Uterus (tissue), 4 donors: ENCODE results near the gene CACNA1C. TPM values are rescaled to one million over a fixed set of nuclear protein-coding genes. Genes with fewer than 3 reads are reported as not detected.

Experiments used
- DNase-seq, 2 donors: peaks; one replicate each; pipeline ENCODE4 v3.0.0-alpha.2; 2019 to 2020
- H3K27ac ChIP-seq, 2 donors: fragments of 200-600 bp; sonication (generic); 1 replicate in 1 of 2; 2 replicates in 1 of 2; pipeline ENCODE4 v1.5.1; 2016 to 2018
- H3K27me3 ChIP-seq, 2 donors: fragments of 200-600 bp; sonication (generic); one replicate each; pipeline ENCODE4 v1.5.1; 2018 to 2019; ENCODE audit warnings: control low read depth in 1 of 2
- H3K36me3 ChIP-seq, 2 donors: fragments of 200-600 bp; sonication (generic); one replicate each; pipeline ENCODE4 v1.5.1; 2019; ENCODE audit warnings: control low read depth in 1 of 2
- H3K4me1 ChIP-seq, 2 donors: fragments of 200-600 bp; sonication (generic); one replicate each; pipeline ENCODE4 v1.5.1; 2018 to 2019; ENCODE audit warnings: control low read depth in 1 of 2
- H3K4me3 ChIP-seq, 2 donors: fragments of 200-600 bp; sonication (generic); 1 replicate in 1 of 2; 2 replicates in 1 of 2; pipeline ENCODE4 v1.5.1; 2018 to 2019; ENCODE audit warnings: mild to moderate bottlenecking in 1 of 2
- H3K9me3 ChIP-seq, 2 donors: fragments of 200-600 bp; sonication (generic); one replicate each; pipeline ENCODE4 v1.5.1; 2019; ENCODE audit warnings: control low read depth in 1 of 2
- CTCF ChIP-seq, 4 experiments: fragments of 200-600 bp in 2 of 4; fragments of 450-650 bp in 2 of 4; sonication (generic) in 2 of 4; IDR thresholded peaks; one replicate each; pipeline ENCODE4 v1.5.1; 2016 to 2019; ENCODE audit warnings: antibody characterized with exemption in 4 of 4, mild to moderate bottlenecking in 2 of 4, moderate library complexity in 1 of 4
- POLR2A ChIP-seq, 2 donors: fragments of 450-650 bp; IDR thresholded peaks; one replicate each; pipeline ENCODE4 v1.6.1; 2016; ENCODE audit warnings: antibody characterized with exemption in 2 of 2, mild to moderate bottlenecking in 1 of 2, moderate library complexity in 1 of 2
- intact Hi-C: fragments of 100-400 bp; cut with DNase I; formaldehyde crosslinking; loops from one replicate; pipeline ENCODE4 v1.15.1; 2023; ENCODE audit warnings: low total_unique reads
- total RNA-seq, 4 donors: library from RNA; depleted of rRNA in 3 of 4; stranded (reverse); fragments of >200 nt in 3 of 4; gene quantifications; one replicate each; pipeline versions ENCODE4 v1.1.0 to v1.2.4, GENCODE V29; 2014 to 2023
- donor health status: DM: yes; HTN: yes; CAD: no.

CACNA1C gene
- total RNA-seq, 4 donors from 2014 or later = 15.9 to 121 (median 32.1) TPM

GRCh38 chr12:2294651-2295475, 242.1 kb downstream of the CACNA1C start:
- Histone ChIP-seq H3K4me3 (no peak overlapping the region), H3K4me1 (no peaks in the 10 kb centered on the region), H3K27me3 (no peaks in the 10 kb centered on the region), H3K9me3 (no peaks in the 10 kb centered on the region), H3K27ac (no peak overlapping the region), H3K36me3 (no peaks in the 10 kb centered on the region)
- TF ChIP-seq POLR2A (IDR thresholded peaks at IDR 0.05) = no peak
- TF ChIP-seq CTCF (IDR thresholded peaks at IDR 0.05) = no peak
- intact Hi-C loops = no loop called here
- peak; percentile 62 to 68 for DNase-seq

- intact Hi-C loops = no loop called here
- no peak for DNase-seq
- no peaks in the 10 kb centered on the region for H3K9me3 ChIP-seq
- no peak for TF ChIP-seq CTCF (IDR thresholded peaks at IDR 0.05)
- no peak for TF ChIP-seq POLR2A (IDR thresholded peaks at IDR 0.05)
- H3K27me3 ChIP-seq = no peaks in the 10 kb centered on the region
- no peaks in the 10 kb centered on the region for H3K36me3 ChIP-seq
- no peak overlapping the region for H3K4me3 ChIP-seq
- H3K27ac ChIP-seq = no peak overlapping the region
- H3K4me1 ChIP-seq = no peaks in the 10 kb centered on the region
These were observed 243.2 kb downstream of the CACNA1C start for GRCh38 chr12:2295941-2296461.

DNA sequence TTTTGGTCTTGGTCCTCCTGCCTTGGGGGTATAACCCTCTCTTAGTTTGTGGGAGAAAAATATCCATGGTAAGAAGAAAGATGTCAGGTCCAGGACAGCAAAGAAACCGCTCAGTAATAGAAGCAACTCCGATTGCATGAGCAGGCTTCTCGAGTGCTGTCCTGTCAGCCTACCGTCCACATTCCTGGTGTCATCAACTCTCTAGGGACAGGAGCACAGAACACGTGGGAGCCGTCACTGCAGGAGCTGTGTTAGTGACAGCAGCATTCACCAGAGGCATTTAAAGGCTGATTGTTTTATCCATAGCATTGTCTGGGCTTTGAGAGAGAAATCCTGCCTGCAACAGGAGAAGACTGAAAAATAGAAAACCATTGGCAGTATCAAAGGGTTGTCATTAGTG, 244.2 kb downstream of the CACNA1C start:
- Histone ChIP-seq H3K4me1 (no peaks in the 10 kb centered on the region), H3K36me3 (no peaks in the 10 kb centered on the region), H3K27ac (no peak overlapping the region), H3K9me3 (no peaks in the 10 kb centered on the region), H3K27me3 (no peaks in the 10 kb centered on the region), H3K4me3 (no peak overlapping the region)
- TF ChIP-seq POLR2A (IDR thresholded peaks at IDR 0.05) (no peak), CTCF (IDR thresholded peaks at IDR 0.05) (no peak)
- intact Hi-C loops = no loop called here
- DNase-seq = no peak

DNA sequence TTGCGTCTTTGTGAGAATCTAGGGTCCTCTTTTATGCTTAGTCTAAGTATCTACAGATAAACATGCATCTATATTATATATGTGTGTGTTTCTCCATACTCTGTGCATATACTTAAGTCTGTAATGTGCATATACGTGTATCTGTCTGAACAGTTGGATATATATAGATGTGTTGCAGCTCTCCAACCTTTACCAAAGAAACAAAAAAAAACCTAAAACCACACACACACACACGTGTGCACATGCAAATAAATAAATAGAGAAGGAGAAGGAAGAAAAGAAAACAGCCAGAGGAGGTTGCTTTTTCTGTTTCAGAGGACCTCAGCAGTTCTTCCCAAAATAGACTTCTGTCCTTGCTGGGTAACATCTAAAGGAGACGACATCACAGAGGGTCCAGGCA, 244.9 kb downstream of the CACNA1C start:
- TF ChIP-seq CTCF (IDR thresholded peaks at IDR 0.05) = no peak
- TF ChIP-seq POLR2A (IDR thresholded peaks at IDR 0.05) = no peak
- Histone ChIP-seq H3K4me1 (no peaks in the 10 kb centered on the region), H3K27ac (no peak overlapping the region), H3K4me3 (no peak overlapping the region), H3K27me3 (no peaks in the 10 kb centered on the region), H3K9me3 (no peaks in the 10 kb centered on the region), H3K36me3 (no peaks in the 10 kb centered on the region)
- DNase-seq = no peak
- intact Hi-C loops = no loop called here

DNA sequence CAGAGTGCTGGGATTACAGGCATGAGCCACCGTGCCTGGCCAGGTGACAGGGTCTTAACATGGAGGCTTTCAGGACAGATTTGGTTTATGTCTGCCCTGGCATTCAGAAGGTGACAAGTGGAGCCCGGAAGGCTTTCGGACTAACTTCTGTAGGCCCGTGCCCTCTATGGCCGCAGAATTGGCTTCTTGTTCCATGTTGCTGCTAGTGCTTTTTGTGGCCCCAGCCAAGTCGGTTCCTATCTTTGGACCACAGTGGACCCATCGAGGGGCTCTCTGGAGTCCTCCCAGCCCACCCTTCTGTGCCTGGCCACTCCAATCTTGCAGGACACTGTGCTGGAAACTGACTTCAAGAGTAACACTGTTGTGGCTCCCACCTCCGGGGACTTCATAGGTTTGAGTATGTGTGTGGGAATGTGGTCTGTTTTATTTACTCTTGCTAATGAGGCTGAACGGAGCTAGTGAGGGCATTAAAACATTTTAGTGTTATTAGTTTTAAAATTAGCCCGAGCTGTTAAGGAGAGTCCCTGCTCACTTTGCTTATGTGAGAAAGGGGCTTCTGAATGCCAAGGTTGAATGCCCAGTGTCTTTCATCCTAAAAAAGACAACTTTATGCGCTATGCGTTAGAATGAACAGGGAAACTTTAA, 245.9 kb downstream of the CACNA1C start:
- Histone ChIP-seq H3K27ac (no peak overlapping the region), H3K4me1 (no peaks in the 10 kb centered on the region), H3K36me3 (no peaks in the 10 kb centered on the region), H3K9me3 (no peaks in the 10 kb centered on the region), H3K4me3 (no peak overlapping the region), H3K27me3 (no peaks in the 10 kb centered on the region)
- DNase-seq = no peak
- no peak for TF ChIP-seq CTCF (IDR thresholded peaks at IDR 0.05)
- TF ChIP-seq POLR2A (IDR thresholded peaks at IDR 0.05) = no peak
- intact Hi-C loops = no loop called here
